H1 (cell line): ENCODE data around the gene WNT8B. TPM values are rescaled to one million over a fixed set of nuclear protein-coding genes. Genes with fewer than 3 reads are reported as not detected.

Experiments
- CTCF ChIA-PET: fragments of 300-600 bp; sonication (Branson Sonifier 250); formaldehyde crosslinking; loops from one replicate; lab custom pipeline; 2021; ENCODE audit not compliant: partially characterized antibody; lab: Charles Lee
- POLR2A ChIA-PET: fragments of 300-600 bp; sonication (Branson Sonifier 250); formaldehyde crosslinking; loops from one replicate; lab custom pipeline; 2021; ENCODE audit warnings: inconsistent platforms; ENCODE audit not compliant: partially characterized antibody; lab: Charles Lee
- DNase-seq, 2 experiments: peaks; one replicate each; pipeline versions ENCODE4 v3.0.0 to v3.0.0-alpha.2; 2010 to 2022; ENCODE audit warnings: low spot score in 2 of 2, low read depth in 1 of 2, mixed read lengths in 1 of 2
- FAIRE-seq: peaks from 2 replicates; lab custom pipeline; 2011; peaks lifted over from hg19 to GRCh38; lab: Jason Lieb, UNC
- H2AFZ ChIP-seq: 2 replicates; pipeline ENCODE4 v1.8.1; 2012; ENCODE audit warnings: low read length, inconsistent platforms
- H2AK5ac ChIP-seq: 2 replicates; pipeline ENCODE4 v1.6.1; 2013; ENCODE audit warnings: low read depth, low read length
- H2BK120ac ChIP-seq: replicated peaks from 2 replicates; pipeline ENCODE3; 2013; ENCODE audit warnings: low read depth, low read length, inconsistent platforms
- H2BK12ac ChIP-seq: 2 replicates; pipeline ENCODE4 v1.6.1; 2013; ENCODE audit warnings: low read depth, low read length
- H2BK15ac ChIP-seq: 2 replicates; pipeline ENCODE4 v1.6.1; 2013; ENCODE audit warnings: low read length
- H2BK20ac ChIP-seq: 2 replicates; pipeline ENCODE4 v1.6.1; 2013; ENCODE audit warnings: low read length
- H2BK5ac ChIP-seq: 2 replicates; pipeline ENCODE4 v1.6.1; 2013; ENCODE audit warnings: low read depth, low read length
- H3K14ac ChIP-seq: 2 replicates; pipeline ENCODE4 v1.6.1; 2013; ENCODE audit warnings: inconsistent platforms; ENCODE audit not compliant: insufficient read length
- H3K18ac ChIP-seq: 2 replicates; pipeline ENCODE4 v1.6.1; 2013; ENCODE audit warnings: low read length; ENCODE audit errors: extremely low read depth
- H3K23ac ChIP-seq: 2 replicates; pipeline ENCODE4 v1.6.1; 2013; ENCODE audit warnings: inconsistent platforms; ENCODE audit not compliant: insufficient read length
- H3K23me2 ChIP-seq: 2 replicates; pipeline ENCODE4 v1.6.1; 2013; ENCODE audit warnings: low read depth, low read length
- H3K27ac ChIP-seq: 2 replicates; pipeline ENCODE4 v1.6.1; 2011; ENCODE audit warnings: low read depth, low read length, inconsistent platforms
- H3K27me3 ChIP-seq, 4 experiments: replicated peaks in 1 of 4; 1 replicate in 1 of 4; 2 replicates in 3 of 4; pipeline versions ENCODE4 v1.6.1 to v1.8.1; 2011 to 2013; ENCODE audit warnings: low read length in 3 of 4, mild to moderate bottlenecking in 3 of 4, inconsistent platforms in 2 of 4, mixed read lengths in 2 of 4, moderate library complexity in 1 of 4; ENCODE audit not compliant: control insufficient read depth in 3 of 4, insufficient read depth in 3 of 4; ENCODE audit errors: extremely low read depth in 1 of 4
- H3K36me3 ChIP-seq, 4 experiments: 2 replicates each; pipeline versions ENCODE4 v1.6.1 to v1.8.1; 2011 to 2013; ENCODE audit warnings: mild to moderate bottlenecking in 4 of 4, low read length in 3 of 4, moderate library complexity in 2 of 4, control low read depth in 1 of 4, inconsistent platforms in 1 of 4; ENCODE audit not compliant: insufficient read depth in 4 of 4, control insufficient read depth in 2 of 4
- H3K4ac ChIP-seq: replicated peaks from 2 replicates; pipeline ENCODE3; 2013; ENCODE audit warnings: low read length, low read depth, mixed read lengths, inconsistent platforms; ENCODE audit not compliant: insufficient read length
- H3K4me1 ChIP-seq, 4 experiments: replicated peaks in 1 of 4; 1 replicate in 1 of 4; 2 replicates in 3 of 4; pipeline versions ENCODE4 v1.6.1 to v1.8.1; 2011 to 2013; ENCODE audit warnings: low read length in 3 of 4, inconsistent platforms in 2 of 4, mixed read lengths in 1 of 4; ENCODE audit not compliant: insufficient read depth in 4 of 4, control insufficient read depth in 3 of 4
- H3K4me2 ChIP-seq, 2 experiments: 2 replicates each; pipeline versions ENCODE4 v1.6.1 to v1.8.1; 2011 to 2013; ENCODE audit warnings: low read depth in 2 of 2, low read length in 2 of 2, control low read depth in 1 of 2, inconsistent platforms in 1 of 2, mild to moderate bottlenecking in 1 of 2; ENCODE audit not compliant: insufficient read depth in 1 of 2
- H3K4me3 ChIP-seq, 4 experiments: fragments of 200-600, 300-600 bp in 1 of 4; sonication (generic), shearing (Covaris generic), sonication (Bioruptor Twin) in 1 of 4; 2 replicates each; pipeline versions ENCODE4 v1.5.1 to v1.8.1; 2011 to 2016; ENCODE audit warnings: low read length in 4 of 4, low read depth in 3 of 4, control low read depth in 2 of 4, inconsistent platforms in 2 of 4, mild to moderate bottlenecking in 2 of 4, mixed read lengths in 1 of 4, moderate library complexity in 1 of 4; ENCODE audit not compliant: insufficient read depth in 2 of 4; ENCODE audit errors: extremely low read depth in 1 of 4
- H3K56ac ChIP-seq: replicated peaks from 2 replicates; pipeline ENCODE3; 2013; ENCODE audit warnings: low read depth, mild to moderate bottlenecking, mixed read lengths, low read length, inconsistent platforms; ENCODE audit not compliant: insufficient read length
- H3K79me1 ChIP-seq: 2 replicates; pipeline ENCODE4 v1.6.1; 2013; ENCODE audit warnings: low read depth, low read length, control low read depth
- H3K79me2 ChIP-seq, 2 experiments: 2 replicates each; pipeline versions ENCODE4 v1.6.1 to v1.8.1; 2012 to 2013; ENCODE audit warnings: low read length in 2 of 2, mild to moderate bottlenecking in 2 of 2, inconsistent platforms in 1 of 2; ENCODE audit not compliant: insufficient read depth in 2 of 2, control insufficient read depth in 1 of 2
- H3K9ac ChIP-seq, 4 experiments: replicated peaks in 1 of 4; 1 replicate in 1 of 4; 2 replicates in 3 of 4; pipeline versions ENCODE4 v1.6.1 to v1.8.1; 2011 to 2013; ENCODE audit warnings: low read depth in 3 of 4, low read length in 3 of 4, control low read depth in 2 of 4, mild to moderate bottlenecking in 2 of 4, moderate library complexity in 2 of 4, inconsistent platforms in 1 of 4; ENCODE audit errors: extremely low read depth in 1 of 4
- H3K9me3 ChIP-seq, 2 experiments: 2 replicates each; pipeline versions ENCODE4 v1.6.1 to v1.8.1; 2012 to 2013; ENCODE audit warnings: mild to moderate bottlenecking in 2 of 2, moderate library complexity in 2 of 2, control low read depth in 1 of 2, inconsistent platforms in 1 of 2, low read depth in 1 of 2, low read length in 1 of 2, mixed read lengths in 1 of 2; ENCODE audit not compliant: insufficient read depth in 2 of 2
- H4K20me1 ChIP-seq, 2 experiments: replicated peaks in 1 of 2; 2 replicates each; pipeline versions ENCODE3 to v1.8.1; 2011 to 2013; ENCODE audit warnings: inconsistent platforms in 2 of 2, low read length in 2 of 2, mild to moderate bottlenecking in 1 of 2; ENCODE audit not compliant: insufficient read depth in 2 of 2, control insufficient read depth in 1 of 2
- H4K5ac ChIP-seq: 2 replicates; pipeline ENCODE4 v1.6.1; 2013; ENCODE audit warnings: low read length, low read depth, mixed read lengths, inconsistent platforms; ENCODE audit not compliant: insufficient read length
- H4K8ac ChIP-seq: 2 replicates; pipeline ENCODE4 v1.8.0; 2013; ENCODE audit warnings: mild to moderate bottlenecking, moderate library complexity, low read length, inconsistent platforms; ENCODE audit not compliant: insufficient read depth; ENCODE audit errors: extremely low read depth
- H4K91ac ChIP-seq: replicated peaks from 2 replicates; pipeline ENCODE3; 2013; ENCODE audit warnings: low read length, mixed read lengths, inconsistent platforms; ENCODE audit not compliant: insufficient read length
- CBX8 ChIP-seq: fragments of 300-800, 300-1000 bp; sonication (generic); IDR thresholded peaks from 2 replicates; pipeline ENCODE4 v1.7.1; 2016; ENCODE audit warnings: low read depth, low read length, borderline replicate concordance
- CHD2 ChIP-seq: IDR thresholded peaks from 2 replicates; pipeline ENCODE4 v1.6.1; 2012; ENCODE audit warnings: low read length, improper control_type of control experiment
- E2F6 ChIP-seq: IDR thresholded peaks from 2 replicates; pipeline ENCODE4 v1.6.1; 2012; ENCODE audit warnings: inconsistent platforms
- EP300 ChIP-seq, 2 experiments: IDR thresholded peaks; 1 replicate in 1 of 2; 2 replicates in 1 of 2; pipeline ENCODE4 v1.6.1; 2011 to 2012; ENCODE audit warnings: low read depth in 2 of 2, low read length in 2 of 2, mild to moderate bottlenecking in 2 of 2, borderline replicate concordance in 1 of 2, inconsistent platforms in 1 of 2, moderate library complexity in 1 of 2
- EZH2 ChIP-seq: fragments of 200-600 bp; sonication (generic); IDR thresholded peaks from 2 replicates; pipeline ENCODE4 v1.7.1; 2012; ENCODE audit warnings: low read depth, mild to moderate bottlenecking, moderate library complexity, low read length, inconsistent platforms; ENCODE audit not compliant: severe bottlenecking
- HDAC6 ChIP-seq: IDR thresholded peaks from one replicate; pipeline ENCODE4 v1.7.1; 2012; ENCODE audit warnings: low read depth, mild to moderate bottlenecking, inconsistent platforms, low read length, moderate library complexity
- JUND ChIP-seq: IDR thresholded peaks from 2 replicates; pipeline ENCODE4 v1.6.1; 2011; ENCODE audit warnings: mild to moderate bottlenecking, improper control_type of control experiment, low read length
- MAX ChIP-seq: IDR thresholded peaks from 2 replicates; pipeline ENCODE4 v1.6.1; 2012; ENCODE audit warnings: inconsistent platforms
- NRF1 ChIP-seq: IDR thresholded peaks from 2 replicates; pipeline ENCODE4 v1.6.1; 2011; ENCODE audit warnings: mild to moderate bottlenecking, low read depth, low read length, improper control_type of control experiment
- POLR2A ChIP-seq, 2 experiments: IDR thresholded peaks; 1 replicate in 1 of 2; 2 replicates in 1 of 2; pipeline ENCODE4 v1.6.1; 2011; ENCODE audit warnings: low read depth in 2 of 2, low read length in 2 of 2, mild to moderate bottlenecking in 2 of 2; ENCODE audit errors: control extremely low read depth in 1 of 2
- POLR2AphosphoS5 ChIP-seq: IDR thresholded peaks from 2 replicates; pipeline ENCODE4 v1.6.1; 2011; ENCODE audit warnings: low read depth, low read length
- SIRT6 ChIP-seq: IDR thresholded peaks from one replicate; pipeline ENCODE4 v1.7.1; 2012; ENCODE audit warnings: low read length, inconsistent platforms
- SRF ChIP-seq: IDR thresholded peaks from 2 replicates; pipeline ENCODE4 v1.6.1; 2011; ENCODE audit warnings: mild to moderate bottlenecking, low read depth, low read length, moderate library complexity
- WGBS, 2 experiments: shearing (Covaris generic) in 1 of 2; methylation state at CpG; one replicate each; pipeline versions ENCODE4 v1.1.6 to v1.1.7; 2013 to 2015; ENCODE audit warnings: low lambda C conversion rate in 2 of 2, mixed read lengths in 2 of 2, inconsistent platforms in 1 of 2, low coverage in 1 of 2, missing lambda C conversion rate in 1 of 2; ENCODE audit not compliant: insufficient replicate concordance in 2 of 2, insufficient coverage in 1 of 2, insufficient read length in 1 of 2; ENCODE audit errors: extremely low coverage in 1 of 2, missing lambda C conversion rate in 1 of 2; 5-methylcytosine and 5-hydroxymethylcytosine counted together
- polyA plus RNA-seq, 7 experiments: library from polyadenylated mRNA; depleted of rRNA in 3 of 7; stranded (reverse) in 5 of 7; unstranded in 2 of 7; fragments of >200 nt in 5 of 7; fragments of 200-250 nt in 2 of 7; gene quantifications; 1 replicate in 5 of 7; 2 replicates in 1 of 7; 4 replicates in 1 of 7; pipeline versions ENCODE4 v1.2.1 to v1.2.3, GENCODE V29; 2011 to 2013; ENCODE audit warnings: missing spikeins in 2 of 7, mixed read lengths in 2 of 7
- total RNA-seq: library from RNA; stranded (reverse); fragmentation: NEBNext Ultra II Directional; extraction: Animal tissue kit (Norgen Biotek cat#: 25700); gene quantifications from 2 replicates; pipeline ENCODE4 v1.2.1, GENCODE V29; 2021

The WNT8B gene
- total and polyA plus RNA-seq, 2 of the 8 experiments (the other 6 are each of a cell fraction or from before 2014, with no cell fraction given), result 0.20 to 0.67 TPM

- CTCF ChIA-PET, result interaction anchor here (0.6 to 1.5 kb wide), 6 partner anchors 27 to 100 kb away, joined by 3 to 9 read pairs (median 4); no protein-coding TSS in a partner anchor
- Histone ChIP-seq H3K23ac (no peak overlapping the region), H2BK15ac (no peak overlapping the region)
- whole genome bisulfite sequencing, 2 experiments, result 63% methylated on average over 3 of the region's 3 CpGs; no CpG with 5 or more reads in 1 of the 2 experiments
- no peak for TF ChIP-seq MAX
- no peak for TF ChIP-seq CBX8
- no peak for TF ChIP-seq HDAC6
- TF ChIP-seq E2F6, result no peak
- TF ChIP-seq CHD2, result no peak
- no peak for TF ChIP-seq POLR2A (IDR thresholded peaks at IDR 0.05; ENCODE audit: control extremely low read depth in 1 of 2, low read depth in 2 of 2, low read length in 2 of 2)
- no peak for TF ChIP-seq POLR2AphosphoS5
- TF ChIP-seq EP300 (IDR thresholded peaks at IDR 0.05; ENCODE audit: borderline replicate concordance in 1 of 2, low read depth in 2 of 2, low read length in 2 of 2), result no peak
- no peak for TF ChIP-seq NRF1
- TF ChIP-seq SIRT6, result no peak
- no peak for TF ChIP-seq EZH2
- no peak for TF ChIP-seq JUND
- TF ChIP-seq SRF, result no peak
- TF ChIP-seq, all 59 proteins: peak for 0
- Histone ChIP-seq H2BK5ac (no peak overlapping the region), H3K4me2 (no peak overlapping the region), H3K23me2 (no peaks in the 10 kb centered on the region), H3K18ac (no peak overlapping the region), H3K36me3 (no peaks in the 10 kb centered on the region), H2BK120ac (no peak overlapping the region), H4K5ac (no peak overlapping the region), H3K27me3 (no peaks in the 10 kb centered on the region), H4K20me1 (no peaks in the 10 kb centered on the region), H4K8ac (no peak overlapping the region), H2AFZ (no peak overlapping the region), H3K9me3 (no peaks in the 10 kb centered on the region), H3K56ac (no peak overlapping the region), H2AK5ac (no peak overlapping the region), H3K4me1 (peaks cover 0 to 2% (median 0%) of the 10 kb centered on the region in 4 experiments; a peak in 1 of 7 replicates), H2BK12ac (no peak overlapping the region), H3K4me3 (no peak overlapping the region), H3K79me1 (no peaks in the 10 kb centered on the region), H3K14ac (no peak overlapping the region), H2BK20ac (no peak overlapping the region), H3K79me2 (no peaks in the 10 kb centered on the region), H3K27ac (no peak overlapping the region), H4K91ac (no peak overlapping the region), H3K4ac (no peak overlapping the region), H3K9ac (no peak overlapping the region)
- POLR2A ChIA-PET, result no interaction called here
- no peak for FAIRE-seq
- DNase-seq, result no peak
Measured at GRCh38 chr10:100436255-100436654, 26.6 kb upstream of the WNT8B start.
